ENCODE results near the gene PRKG2.

Gene PRKG2

DNA sequence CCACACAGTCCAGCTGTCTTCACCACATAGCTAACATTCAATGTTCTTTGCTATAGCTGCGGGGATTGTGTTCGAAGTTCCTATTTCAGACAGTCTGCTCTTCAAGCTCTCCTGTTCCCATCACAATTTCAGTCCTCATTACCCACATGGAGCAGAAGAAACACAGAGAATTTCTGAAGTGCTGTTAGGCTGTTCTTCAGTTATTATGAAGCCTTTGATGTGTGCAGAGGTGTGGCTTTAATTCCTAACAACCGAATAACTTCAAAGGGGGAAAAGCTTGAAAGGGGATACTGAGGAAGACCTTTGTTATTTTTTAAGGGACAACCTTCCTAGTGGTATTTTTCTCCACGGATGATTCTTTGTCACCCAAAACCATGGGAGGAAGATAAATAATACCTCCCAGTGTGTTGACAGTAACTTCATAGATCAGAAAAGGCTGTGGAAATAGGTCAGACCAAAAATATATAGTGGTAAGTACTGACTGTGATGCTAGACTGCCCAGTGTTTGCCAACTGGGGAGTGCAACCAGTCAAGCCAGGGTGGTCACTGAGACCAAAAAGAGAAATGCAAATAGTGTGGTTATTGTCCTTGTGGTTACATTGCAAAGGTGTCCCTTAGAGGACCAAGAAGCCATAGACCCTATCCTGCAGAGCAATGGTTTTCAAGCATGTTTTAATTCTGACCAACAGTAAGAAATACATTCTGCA lies 52.1 kb downstream of the PRKG2 start:
- TF ChIP-seq EP300 (IDR thresholded peaks at IDR 0.05; ENCODE audit: borderline replicate concordance) (no peak), TEAD4 (IDR thresholded peaks at IDR 0.05) (no peak), TAF1 (IDR thresholded peaks at IDR 0.05; ENCODE audit: low read depth) (no peak), RAD21 (IDR thresholded peaks at IDR 0.05; ENCODE audit: low read depth) (no peak), CEBPB (IDR thresholded peaks at IDR 0.05) (no peak), YY1 (IDR thresholded peaks at IDR 0.05; ENCODE audit: low read depth) (no peak), EGR1 (IDR thresholded peaks at IDR 0.05) (no peak), TCF12 (IDR thresholded peaks at IDR 0.05; ENCODE audit: low read depth) (no peak), NFIC (IDR thresholded peaks at IDR 0.05) (no peak), FOXM1 (IDR thresholded peaks at IDR 0.05; ENCODE audit: borderline replicate concordance, low read depth) (no peak), ZBTB7A (IDR thresholded peaks at IDR 0.05; ENCODE audit: low read depth) (no peak), CREB1 (IDR thresholded peaks at IDR 0.05; ENCODE audit: low read depth) (no peak)
- TF ChIP-seq, protein P1, sequence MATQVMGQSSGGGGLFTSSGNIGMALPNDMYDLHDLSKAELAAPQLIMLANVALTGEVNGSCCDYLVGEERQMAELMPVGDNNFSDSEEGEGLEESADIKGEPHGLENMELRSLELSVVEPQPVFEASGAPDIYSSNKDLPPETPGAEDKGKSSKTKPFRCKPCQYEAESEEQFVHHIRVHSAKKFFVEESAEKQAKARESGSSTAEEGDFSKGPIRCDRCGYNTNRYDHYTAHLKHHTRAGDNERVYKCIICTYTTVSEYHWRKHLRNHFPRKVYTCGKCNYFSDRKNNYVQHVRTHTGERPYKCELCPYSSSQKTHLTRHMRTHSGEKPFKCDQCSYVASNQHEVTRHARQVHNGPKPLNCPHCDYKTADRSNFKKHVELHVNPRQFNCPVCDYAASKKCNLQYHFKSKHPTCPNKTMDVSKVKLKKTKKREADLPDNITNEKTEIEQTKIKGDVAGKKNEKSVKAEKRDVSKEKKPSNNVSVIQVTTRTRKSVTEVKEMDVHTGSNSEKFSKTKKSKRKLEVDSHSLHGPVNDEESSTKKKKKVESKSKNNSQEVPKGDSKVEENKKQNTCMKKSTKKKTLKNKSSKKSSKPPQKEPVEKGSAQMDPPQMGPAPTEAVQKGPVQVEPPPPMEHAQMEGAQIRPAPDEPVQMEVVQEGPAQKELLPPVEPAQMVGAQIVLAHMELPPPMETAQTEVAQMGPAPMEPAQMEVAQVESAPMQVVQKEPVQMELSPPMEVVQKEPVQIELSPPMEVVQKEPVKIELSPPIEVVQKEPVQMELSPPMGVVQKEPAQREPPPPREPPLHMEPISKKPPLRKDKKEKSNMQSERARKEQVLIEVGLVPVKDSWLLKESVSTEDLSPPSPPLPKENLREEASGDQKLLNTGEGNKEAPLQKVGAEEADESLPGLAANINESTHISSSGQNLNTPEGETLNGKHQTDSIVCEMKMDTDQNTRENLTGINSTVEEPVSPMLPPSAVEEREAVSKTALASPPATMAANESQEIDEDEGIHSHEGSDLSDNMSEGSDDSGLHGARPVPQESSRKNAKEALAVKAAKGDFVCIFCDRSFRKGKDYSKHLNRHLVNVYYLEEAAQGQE (IDR thresholded peaks at IDR 0.05; ENCODE audit: low read depth): no peak
- TF ChIP-seq, protein P2, sequence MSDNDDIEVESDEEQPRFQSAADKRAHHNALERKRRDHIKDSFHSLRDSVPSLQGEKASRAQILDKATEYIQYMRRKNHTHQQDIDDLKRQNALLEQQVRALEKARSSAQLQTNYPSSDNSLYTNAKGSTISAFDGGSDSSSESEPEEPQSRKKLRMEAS (IDR thresholded peaks at IDR 0.05): no peak

DNA sequence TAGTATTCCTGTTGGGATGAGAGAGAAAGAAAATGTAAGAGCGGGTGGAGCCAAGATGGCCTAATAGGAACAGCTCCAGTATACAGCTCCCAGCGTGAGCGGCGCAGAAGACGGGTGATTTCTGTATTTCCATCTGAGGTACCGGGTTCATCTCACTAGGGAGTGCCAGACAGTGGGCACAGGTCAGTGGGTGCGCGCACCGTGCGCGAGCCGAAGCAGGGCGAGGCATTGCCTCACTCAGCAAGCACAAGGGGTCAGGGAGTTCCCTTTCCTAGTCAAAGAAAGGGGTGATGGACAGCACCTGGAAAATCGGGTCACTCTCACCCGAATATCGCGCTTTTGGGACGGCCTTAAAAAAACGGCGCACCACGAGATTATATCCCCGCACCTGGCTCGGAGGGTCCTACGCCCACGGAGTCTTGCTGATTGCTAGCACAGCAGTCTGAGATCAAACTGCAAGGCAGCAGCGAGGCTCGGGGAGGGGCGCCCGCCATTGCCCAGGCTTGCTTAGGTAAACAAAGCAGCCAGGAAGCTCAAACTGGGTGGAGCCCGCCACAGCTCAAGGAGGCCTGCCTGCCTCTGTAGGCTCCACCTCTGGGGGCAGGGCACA lies 61.2 kb downstream of the PRKG2 start:
- TF ChIP-seq YY1 (IDR thresholded peaks at IDR 0.05; ENCODE audit: low read depth): 0 out of 2 replicates have a peak, but pooled peaks have one; percentile 20

DNA sequence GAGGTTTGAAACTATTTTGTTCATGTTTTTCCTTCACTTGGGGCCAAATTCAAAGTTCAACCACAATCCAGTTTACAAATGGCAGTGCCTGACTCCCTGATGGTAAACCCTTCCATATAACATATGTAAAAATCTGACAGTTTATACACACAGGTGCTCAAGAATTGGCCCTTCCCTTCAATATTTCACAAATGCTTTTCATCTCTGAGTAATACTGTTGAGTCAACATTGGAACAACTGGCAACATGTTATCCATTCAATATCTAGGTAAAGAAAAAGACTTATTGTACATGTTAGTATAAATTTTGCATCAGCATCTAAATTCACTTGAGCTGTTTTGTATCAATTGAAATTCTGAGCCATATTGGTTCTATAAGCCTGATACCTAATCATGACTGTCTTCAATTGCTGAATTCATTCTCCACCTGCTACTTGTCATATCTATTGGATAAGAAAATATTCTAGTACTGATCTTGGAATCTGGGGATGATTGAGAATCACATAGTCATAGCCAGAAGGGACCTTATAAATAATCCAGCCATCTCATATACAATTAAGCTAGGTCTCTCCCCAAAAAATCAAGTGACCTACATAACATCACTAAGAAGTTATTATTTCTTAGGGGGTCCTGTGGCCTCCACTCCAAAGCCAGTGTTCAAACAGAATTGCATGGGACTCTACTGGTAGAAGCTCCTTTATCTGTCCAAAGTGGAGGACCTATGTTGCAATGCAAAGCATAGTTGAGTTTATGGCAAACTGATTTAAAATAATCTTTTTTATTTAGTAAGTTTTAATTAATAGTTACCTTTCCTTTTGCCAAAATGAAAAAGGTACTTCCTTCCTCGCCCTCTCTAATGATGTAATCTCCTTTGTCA lies 61.9 kb downstream of the PRKG2 start:
- no peak for TF ChIP-seq TCF12 (IDR thresholded peaks at IDR 0.05; ENCODE audit: low read depth)
- TF ChIP-seq, protein P2 (IDR thresholded peaks at IDR 0.05): no peak
- TF ChIP-seq ZBTB7A (IDR thresholded peaks at IDR 0.05; ENCODE audit: low read depth): no peak
- no peak for TF ChIP-seq NFIC (IDR thresholded peaks at IDR 0.05)
- no peak for TF ChIP-seq EGR1 (IDR thresholded peaks at IDR 0.05)
- TF ChIP-seq YY1 (IDR thresholded peaks at IDR 0.05; ENCODE audit: low read depth): no peak
- no peak for TF ChIP-seq TAF1 (IDR thresholded peaks at IDR 0.05; ENCODE audit: low read depth)
- no peak for TF ChIP-seq CREB1 (IDR thresholded peaks at IDR 0.05; ENCODE audit: low read depth)
- TF ChIP-seq RAD21 (IDR thresholded peaks at IDR 0.05; ENCODE audit: low read depth): no peak
- no peak for TF ChIP-seq TEAD4 (IDR thresholded peaks at IDR 0.05)
- no peak for TF ChIP-seq EP300 (IDR thresholded peaks at IDR 0.05; ENCODE audit: borderline replicate concordance)
- TF ChIP-seq FOXM1 (IDR thresholded peaks at IDR 0.05; ENCODE audit: borderline replicate concordance, low read depth): no peak
- no peak for TF ChIP-seq USF1 (IDR thresholded peaks at IDR 0.05)
- TF ChIP-seq, protein P1 (IDR thresholded peaks at IDR 0.05; ENCODE audit: low read depth): no peak
- TF ChIP-seq CEBPB (IDR thresholded peaks at IDR 0.05): no peak

GRCh38 chr4:81149976-81150375 lies 65.0 kb downstream of the PRKG2 start:
- TF ChIP-seq ZBTB7A (IDR thresholded peaks at IDR 0.05; ENCODE audit: low read depth) (no peak), NFIC (IDR thresholded peaks at IDR 0.05) (no peak), YY1 (IDR thresholded peaks at IDR 0.05; ENCODE audit: low read depth) (no peak)
- TF ChIP-seq, protein P2 (IDR thresholded peaks at IDR 0.05): no peak
- TF ChIP-seq, protein P1 (IDR thresholded peaks at IDR 0.05; ENCODE audit: low read depth): no peak
